ENCODE results near the gene PAPOLB.

The PAPOLB gene

GRCh38 chr7:4851459-4852422 lies 10.1 kb downstream of the PAPOLB start:
- no peak for TF ChIP-seq CTCF (IDR thresholded peaks at IDR 0.05; ENCODE audit: low read depth, low read length)
- no peak overlapping the region for H3K4me3 ChIP-seq (ENCODE audit: low read depth, low read length)

GRCh38 chr7:4850262-4850795 lies 11.5 kb downstream of the PAPOLB start:
- no peak overlapping the region for H3K4me3 ChIP-seq (ENCODE audit: low read depth, low read length)
- no peak for TF ChIP-seq CTCF (IDR thresholded peaks at IDR 0.05; ENCODE audit: low read depth, low read length)

GRCh38 chr7:4849390-4849789 lies 12.4 kb downstream of the PAPOLB start:
- no peak overlapping the region for H3K4me3 ChIP-seq (ENCODE audit: low read depth, low read length)
- no peak for TF ChIP-seq CTCF (IDR thresholded peaks at IDR 0.05; ENCODE audit: low read depth, low read length)

GRCh38 chr7:4845740-4846142 lies 16.1 kb downstream of the PAPOLB start:
- no peak overlapping the region for H3K4me3 ChIP-seq (ENCODE audit: low read depth, low read length)
- TF ChIP-seq CTCF (IDR thresholded peaks at IDR 0.05; ENCODE audit: low read depth, low read length), result no peak

GRCh38 chr7:4842319-4843064 lies 19.3 kb downstream of the PAPOLB start:
- TF ChIP-seq CTCF (IDR thresholded peaks at IDR 0.05; ENCODE audit: low read depth, low read length), result no peak
- H3K4me3 ChIP-seq (ENCODE audit: low read depth, low read length), result no peak overlapping the region

- TF ChIP-seq CTCF (IDR thresholded peaks at IDR 0.05; ENCODE audit: low read depth, low read length), result no peak
- H3K4me3 ChIP-seq (ENCODE audit: low read depth, low read length), result no peak overlapping the region
Observed at GRCh38 chr7:4841836-4842235, 20.0 kb downstream of the PAPOLB start.
